Stimulated activated CD4-positive, alpha-beta T cell treated with anti-CD3 and anti-CD28 coated beads, Interleukin-4, amount 100 ng/mL, for 48 hours (primary cell): Measurements from ENCODE around the gene PKHD1.
A peak's percentile ranks its signal among the peaks of the same experiment; 100 is the strongest.
"Not testable (repeated sequence)": the region's sequence is repeated elsewhere in the genome, so short reads cannot be mapped to it uniquely, and the experiment has no call there.

Experiments
- DNase-seq, 2 donors: peaks; one replicate each; pipeline ENCODE4 v3.0.0-alpha.2; 2020; ENCODE audit warnings: low read depth in 2 of 2

PKHD1 gene

DNA sequence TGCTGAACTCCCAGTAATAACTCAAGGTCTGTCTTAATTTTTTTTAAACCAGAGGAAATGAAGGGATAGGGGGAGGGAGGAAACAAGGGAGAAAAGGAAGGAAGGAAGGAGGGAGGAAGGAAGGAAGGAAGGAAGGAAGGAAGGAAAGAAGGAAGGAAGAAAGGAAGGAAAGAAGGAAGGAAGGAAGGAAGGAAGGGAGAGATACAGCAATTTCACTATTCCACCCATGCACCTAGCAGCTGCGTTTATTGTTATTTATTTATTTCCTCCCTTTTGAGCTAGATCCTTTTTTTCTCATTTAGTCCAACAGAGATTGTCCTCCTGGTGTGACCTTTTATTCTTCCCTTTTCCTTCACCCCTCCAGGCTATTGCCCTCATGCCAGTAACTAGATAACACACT lies 97.6 kb downstream of the PKHD1 start:
- no peak for DNase-seq

DNA sequence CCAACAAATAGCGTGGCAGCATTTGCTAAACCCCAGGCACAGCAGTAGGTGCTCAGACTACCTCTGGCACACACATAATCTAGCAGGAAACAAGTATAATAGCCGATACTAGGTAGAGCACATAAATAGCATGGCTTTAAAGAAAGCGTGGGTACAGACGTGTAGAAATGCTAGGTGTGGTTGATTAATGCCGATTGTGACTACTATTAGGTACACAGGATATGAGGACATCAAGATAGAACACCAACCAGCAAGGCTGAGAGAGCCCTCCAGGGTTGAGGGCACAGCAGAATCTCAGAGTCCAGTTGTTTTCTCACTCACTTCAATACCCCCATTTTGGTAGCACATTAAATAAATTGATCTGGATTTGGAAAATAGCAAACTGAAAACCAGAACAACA lies 100.5 kb downstream of the PKHD1 start:
- DNase-seq, result no peak

DNA sequence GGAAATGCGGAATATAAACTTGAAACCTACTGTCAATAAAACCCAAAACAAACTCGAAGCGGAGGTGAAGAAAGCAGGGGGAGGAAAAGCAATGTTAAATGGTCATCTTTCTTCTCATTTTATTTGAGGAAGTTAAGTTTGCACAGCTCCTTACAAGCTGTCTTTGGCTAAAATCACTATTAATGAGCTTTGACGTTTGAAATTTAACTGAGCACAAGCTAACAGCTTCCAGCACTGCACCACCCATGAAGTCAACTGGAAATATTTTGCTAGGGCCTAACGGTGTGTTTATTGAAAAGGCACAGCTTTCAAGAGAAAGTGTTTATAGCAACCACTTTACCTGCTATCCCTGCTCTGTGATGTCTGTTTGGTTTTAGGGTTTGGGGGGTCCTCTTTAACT lies 103.8 kb downstream of the PKHD1 start:
- DNase-seq, result no peak

DNA sequence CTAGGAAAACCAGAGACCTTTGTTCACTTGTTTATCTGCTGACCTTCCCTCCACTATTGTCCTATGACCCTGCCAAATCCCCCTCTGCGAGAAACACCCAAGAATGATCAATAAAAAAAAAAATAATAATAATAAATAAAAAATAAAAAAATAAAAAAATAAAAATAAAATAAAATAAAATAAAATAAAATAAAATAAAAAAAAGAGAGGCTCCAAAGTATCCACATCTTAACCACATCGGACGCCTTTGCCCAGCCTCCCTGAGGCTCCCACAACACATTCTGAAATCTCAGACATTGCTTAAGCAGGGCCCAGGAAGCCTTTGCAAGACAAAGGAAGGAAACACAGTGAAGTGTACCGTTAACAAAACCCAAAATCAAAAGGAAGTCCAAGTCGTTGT lies 104.7 kb downstream of the PKHD1 start:
- DNase-seq, result not testable (repeated sequence)

DNA sequence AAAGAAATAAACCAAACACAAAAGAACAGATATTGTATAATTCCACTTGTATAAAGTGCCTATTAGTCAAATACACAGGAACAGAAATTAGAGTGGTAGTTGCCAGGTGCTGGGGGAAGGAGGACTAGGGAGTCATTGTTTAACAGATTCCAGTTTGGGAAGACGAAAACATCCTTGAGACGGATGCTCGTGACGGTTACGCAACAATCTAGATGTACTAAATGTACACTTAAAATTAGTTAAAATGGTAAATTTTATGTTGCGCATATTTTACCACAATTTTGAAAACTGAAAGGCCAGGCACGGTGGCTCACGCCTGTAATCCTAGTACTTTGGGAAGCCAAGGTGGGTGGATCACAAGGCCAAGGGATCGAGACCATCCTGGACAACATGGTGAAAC lies 111.0 kb downstream of the PKHD1 start:
- DNase-seq, result no peak

DNA sequence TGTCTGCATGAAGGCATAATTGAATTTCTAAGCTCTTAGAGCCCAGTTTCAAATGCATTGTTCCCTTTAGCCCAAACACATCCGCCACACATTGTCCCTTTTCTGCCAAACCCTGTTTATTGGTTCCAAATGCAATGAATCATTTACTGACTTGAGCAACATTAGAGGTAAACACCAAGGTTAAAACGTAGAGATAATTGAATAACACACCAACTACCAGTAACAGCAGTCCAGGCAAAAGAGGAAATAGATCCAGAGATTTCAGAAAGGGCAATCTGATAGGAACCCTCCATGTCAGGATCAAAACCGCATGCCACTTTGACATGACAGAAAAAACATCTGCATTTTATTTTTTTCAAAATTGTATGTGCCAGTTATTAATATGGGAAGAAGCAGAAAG lies 114.8 kb downstream of the PKHD1 start:
- DNase-seq, result no peak

DNA sequence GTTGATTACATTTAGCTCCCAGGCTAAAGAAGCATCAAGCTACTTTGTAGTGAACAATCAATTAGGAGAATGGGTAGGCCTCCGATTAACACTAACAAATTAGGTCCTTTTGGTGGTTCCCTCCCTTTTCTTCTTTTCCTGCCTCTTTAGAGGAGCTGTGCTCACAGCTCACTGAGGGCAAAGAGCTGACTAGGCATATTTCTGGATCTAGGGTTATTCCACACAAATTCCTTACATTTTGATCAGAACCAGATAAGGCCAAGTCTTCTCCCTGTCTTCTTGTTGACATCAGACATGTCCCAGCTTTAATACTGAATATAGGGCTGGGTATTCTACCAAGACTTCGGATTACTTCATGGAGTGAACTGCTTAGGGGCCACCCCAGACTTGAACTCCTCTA lies 119.1 kb downstream of the PKHD1 start:
- DNase-seq, result no peak

DNA sequence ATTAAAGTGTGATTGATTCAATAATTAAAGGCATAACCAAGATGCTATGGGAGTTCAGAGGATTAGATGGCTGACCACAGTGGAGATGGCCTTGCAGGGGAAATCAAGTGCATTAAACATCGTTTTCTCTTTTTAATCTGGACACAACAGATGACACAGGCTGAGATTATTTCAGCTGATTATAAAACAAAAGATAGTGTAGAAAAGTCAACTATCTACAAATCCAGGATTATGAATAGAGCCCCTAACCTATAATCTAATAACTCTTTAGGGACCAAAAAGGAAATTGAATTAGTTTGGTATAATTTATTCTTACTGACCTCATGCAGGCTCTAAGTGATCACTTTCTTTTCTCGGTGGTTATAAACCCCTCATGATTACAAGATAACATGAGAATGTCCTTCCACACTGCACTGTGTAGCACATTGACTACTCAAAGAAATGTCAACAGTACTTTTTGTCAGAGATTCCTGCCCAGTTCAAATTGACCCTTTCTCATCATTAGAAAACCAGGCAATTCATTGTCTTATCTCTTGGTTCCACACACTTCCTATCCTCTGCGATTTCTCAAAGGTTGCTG lies 122.1 kb downstream of the PKHD1 start:
- DNase-seq, result no peak

DNA sequence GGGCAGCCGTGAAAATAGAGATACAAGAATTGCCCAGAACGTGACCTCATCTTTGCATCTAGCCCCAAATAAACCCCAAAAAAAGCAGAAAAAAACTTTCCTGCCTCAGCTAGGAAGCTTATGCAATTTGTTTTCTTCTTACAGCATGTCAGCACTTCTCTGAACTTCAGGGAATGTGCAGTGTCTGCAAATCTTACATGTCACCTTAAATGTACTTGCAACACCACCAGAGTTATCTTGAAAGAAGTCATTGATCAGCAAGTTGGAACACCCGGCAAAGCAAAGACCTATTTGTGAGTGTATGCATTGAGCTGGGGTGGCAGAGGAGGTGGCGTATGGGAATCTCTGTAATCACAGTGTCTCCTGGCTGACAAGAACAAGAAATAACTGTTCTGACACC lies 123.4 kb downstream of the PKHD1 start:
- no peak for DNase-seq

DNA sequence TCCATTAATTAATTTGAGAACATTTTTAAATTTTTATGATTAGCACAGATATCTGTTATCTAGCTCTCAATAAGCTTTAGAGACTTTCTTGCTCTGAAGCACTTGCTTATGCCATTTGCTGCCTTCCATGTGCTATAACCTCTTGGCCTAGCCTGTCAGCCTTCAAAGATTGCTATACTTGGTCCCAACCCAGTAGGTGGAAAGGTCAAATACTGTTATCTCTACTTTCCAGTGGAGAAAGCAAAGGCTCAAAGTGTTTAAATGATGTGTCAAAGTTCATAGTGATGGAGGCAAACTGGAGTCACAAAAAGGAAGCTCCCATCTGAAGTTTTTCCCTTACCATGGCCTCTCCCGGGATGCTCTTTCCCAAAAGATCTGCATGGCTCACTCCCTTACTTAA lies 125.1 kb downstream of the PKHD1 start:
- DNase-seq, result no peak

DNA sequence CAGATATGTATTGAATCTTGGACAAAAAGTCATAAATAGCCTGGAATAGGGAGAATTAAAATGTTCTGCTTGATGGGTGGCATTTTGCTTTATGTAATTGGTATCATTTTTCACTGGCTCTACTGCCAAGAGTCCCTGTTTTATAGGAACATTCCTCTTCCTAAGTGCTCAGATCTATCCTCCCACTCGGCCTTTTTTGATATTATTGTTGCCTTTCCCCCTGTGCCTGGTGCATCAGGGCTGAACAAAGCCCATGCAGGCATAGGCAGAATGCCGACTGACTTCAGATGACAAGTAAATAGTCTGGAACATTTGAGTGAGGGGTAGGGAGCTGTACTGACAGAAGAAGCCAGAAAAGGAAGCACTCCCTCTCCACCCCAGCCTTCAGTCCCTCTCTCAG lies 127.0 kb downstream of the PKHD1 start:
- no peak for DNase-seq

DNA sequence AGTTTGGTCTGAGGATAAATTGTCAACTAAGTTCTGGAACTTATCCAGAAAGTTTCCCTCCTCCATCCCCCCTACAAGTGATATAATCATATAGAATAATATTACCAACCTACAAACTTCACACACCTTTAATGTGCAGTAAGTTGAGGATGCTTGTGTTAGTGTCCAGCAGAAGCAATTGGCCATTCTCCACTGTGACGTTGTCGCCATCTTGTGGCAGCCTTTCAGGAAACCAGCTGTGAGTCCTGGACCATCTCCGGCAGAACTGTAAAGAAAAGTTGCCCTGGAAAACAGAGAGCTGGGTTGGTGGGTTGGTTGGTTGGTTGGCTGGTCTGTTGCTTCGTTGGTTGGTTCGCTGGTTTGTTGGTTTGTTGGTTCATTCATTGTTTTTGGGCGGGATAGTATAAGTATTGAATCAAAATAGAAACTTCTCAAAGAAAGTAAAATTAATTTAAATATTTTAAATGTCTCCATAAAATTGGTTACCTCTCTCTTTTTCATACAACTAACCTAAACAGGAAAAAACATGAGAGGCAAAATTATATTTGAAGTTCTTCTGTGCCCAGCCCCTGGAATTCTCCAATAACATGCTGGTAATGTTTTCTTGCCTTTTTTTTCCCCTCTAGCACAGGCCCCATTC lies 127.5 kb downstream of the PKHD1 start:
- peak; percentile 30 to 41 for DNase-seq

DNA sequence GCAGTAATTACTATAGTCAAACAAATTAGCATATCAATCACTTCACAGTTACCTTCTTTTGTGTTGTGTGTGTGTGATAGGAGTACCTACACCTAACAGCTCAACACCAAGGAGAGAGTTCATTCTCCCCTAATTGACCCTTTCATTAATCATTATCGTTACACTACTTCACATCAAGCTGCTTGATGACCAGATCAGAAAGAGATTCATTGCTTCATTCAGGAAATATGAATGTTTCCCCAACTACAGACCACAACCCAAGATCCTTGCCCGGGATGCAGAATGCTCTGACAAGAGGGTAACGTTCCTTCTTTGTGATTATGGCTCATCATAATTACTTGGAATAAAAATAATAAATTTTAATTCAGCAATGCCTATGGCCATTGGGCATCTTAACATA lies 132.7 kb downstream of the PKHD1 start:
- DNase-seq, result no peak

DNA sequence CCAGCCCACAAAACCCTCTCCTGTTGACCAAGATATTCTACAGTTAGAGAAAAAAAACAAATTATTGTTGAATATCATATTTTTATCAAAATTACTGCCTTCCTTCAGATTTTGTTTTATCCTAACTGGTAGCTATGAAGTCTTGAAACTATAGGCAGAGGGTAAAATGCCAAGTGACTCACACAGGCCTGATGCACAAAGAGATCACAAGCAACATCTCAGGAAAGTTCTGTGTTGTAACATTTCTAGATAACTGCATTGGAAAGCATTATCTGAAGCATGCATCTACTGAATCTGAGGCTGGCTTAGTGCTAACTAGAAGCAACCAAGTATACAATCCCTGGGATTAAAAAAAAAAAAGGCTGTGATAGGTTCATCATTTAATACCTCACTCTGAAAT lies 134.2 kb downstream of the PKHD1 start:
- DNase-seq, result no peak

DNA sequence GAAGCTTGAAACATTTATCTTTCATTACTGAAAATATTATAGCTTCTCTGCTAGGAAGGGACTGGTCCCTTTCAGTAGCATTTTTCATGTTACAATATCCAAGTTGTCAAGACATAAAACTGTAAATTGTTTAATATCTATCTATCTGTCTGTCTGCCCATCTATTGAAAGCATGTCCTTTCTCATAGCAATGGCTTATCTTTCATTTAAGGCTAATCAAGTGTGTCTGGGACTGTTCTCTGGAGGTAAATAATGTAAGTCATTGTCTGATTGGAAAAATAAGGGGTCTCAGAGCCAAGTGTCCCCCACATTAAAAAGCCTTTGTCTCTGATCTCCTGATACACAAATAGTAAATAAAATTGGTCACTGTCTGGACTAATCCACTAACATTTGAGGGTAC lies 135.5 kb downstream of the PKHD1 start:
- DNase-seq, result no peak

DNA sequence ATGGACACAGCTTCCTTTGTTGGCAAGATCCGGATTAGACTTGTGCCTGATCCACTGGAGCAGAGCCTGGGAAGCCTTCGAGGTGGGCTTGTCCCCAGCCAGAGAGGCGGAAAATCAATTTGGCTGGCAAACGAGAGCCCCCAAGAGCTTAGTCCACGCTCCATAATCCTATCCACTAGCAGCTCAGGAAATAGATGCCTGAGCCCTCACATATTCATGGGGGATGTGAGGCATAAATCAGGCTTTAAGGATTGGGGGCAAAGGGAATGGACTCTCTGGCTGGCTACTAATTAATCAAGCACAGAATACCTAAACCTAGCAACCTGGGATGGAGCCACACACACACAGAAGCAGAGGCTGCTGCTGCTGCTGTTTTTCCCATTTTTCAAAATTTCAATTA lies 137.9 kb downstream of the PKHD1 start:
- DNase-seq, result no peak

DNA sequence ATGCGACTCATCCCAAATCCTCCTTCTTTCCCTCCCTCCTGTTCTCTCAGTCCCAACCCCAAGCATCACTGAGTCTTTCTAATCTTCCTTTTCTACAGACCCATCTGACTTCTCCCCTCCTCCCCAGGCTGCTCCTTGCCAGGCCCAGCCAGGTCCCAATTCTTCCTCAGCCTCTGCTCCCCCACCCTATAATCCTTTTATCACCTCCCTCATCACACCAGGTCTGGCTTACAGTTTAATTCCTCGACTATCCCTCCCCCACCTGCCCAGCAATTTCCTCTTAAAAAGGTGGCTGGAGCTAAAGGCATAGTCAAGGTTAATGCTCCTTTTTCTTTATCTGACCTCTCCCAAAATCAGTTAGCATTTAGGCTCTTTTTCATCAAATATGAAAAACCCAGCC lies 147.7 kb downstream of the PKHD1 start:
- not testable (repeated sequence) for DNase-seq

DNA sequence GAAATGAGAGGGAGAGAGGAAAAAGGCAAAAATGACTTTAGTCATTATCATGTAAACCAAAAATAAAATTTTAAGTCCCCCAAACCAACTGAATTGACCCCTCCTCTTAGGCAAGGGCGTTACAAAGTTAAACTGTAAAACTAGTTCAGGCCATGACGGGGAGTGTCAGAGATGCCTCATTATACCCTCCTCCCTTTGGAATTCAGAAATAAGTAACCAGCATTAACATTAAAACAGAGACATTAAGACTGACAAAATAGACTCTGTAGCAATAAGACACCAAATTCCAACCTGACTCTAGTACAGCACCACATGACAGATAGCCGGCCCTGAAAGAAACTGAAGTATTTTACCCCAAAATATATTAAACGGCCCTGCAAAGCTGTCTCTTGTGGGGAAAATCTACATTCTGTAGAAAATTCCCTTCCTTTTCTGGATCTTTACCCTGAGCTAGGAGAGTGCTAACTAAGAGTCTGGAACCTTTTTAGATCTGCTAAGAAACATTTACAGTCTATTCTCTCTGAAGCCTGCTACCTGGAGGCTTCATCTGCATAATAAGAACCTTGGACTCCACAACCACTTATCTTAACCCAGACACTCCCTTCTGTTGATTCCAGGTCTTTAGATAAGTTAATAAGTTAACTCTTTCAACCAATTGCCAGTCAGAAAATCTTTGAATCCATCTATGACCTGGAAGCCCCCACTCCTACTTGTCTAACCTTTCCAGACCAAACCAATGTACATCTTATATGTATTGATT lies 150.7 kb downstream of the PKHD1 start:
- DNase-seq, result no peak

DNA sequence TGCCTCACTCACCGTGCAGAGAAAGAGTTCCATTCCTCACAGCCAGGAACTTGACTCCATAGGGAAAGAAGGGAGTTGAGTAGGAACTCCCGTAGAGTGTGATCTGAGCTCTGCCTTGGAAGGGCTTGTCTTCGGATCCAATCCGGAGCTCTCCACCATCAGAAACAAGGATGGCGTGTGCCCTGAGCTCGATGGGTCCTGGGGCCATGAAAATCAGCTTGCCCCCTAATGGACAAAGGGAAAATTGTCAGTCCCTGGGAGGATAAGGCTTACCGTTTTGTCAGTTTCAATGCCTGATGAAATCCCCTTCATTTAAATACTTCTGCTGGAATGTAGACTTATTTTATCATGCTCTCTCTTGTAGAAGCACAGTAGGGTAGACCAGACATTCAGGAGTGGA lies 153.3 kb downstream of the PKHD1 start:
- no peak for DNase-seq

DNA sequence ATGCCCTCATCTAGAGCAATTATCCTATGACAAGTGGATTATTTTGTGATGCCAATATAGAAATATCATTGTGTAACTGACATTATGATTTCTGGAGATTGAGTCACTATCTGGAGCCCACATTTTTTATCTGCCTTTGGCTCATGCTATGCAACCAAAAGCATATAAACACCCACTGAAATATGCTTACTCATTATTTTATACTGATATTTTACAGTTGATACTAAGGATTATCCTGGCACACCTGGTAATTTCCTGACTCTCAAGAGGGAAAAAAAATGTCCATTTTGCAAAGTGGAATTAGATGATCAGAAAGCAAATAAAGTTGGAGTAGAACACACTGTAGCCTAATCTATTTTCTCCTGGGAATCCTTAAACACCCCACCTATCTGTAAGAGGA lies 154.5 kb downstream of the PKHD1 start:
- DNase-seq, result no peak

DNA sequence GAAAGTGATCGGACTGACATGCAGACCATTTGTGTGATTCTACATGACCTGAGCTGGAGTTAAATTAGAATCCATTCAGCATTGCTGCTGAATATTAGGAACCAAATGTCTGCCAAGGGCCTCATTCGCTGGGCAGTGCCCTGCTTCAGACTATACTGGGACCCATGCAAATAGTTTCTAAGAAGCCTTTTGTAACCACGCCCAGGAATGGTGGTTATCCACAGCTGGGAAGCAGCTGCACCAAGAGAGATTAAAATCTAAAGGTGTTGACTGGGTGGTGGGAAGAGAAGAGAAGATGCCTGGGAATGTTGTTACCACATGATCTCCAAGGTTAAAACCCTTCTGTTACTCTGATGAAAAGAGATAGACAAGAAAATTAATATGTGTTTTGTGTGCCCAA lies 156.8 kb downstream of the PKHD1 start:
- DNase-seq, result no peak

DNA sequence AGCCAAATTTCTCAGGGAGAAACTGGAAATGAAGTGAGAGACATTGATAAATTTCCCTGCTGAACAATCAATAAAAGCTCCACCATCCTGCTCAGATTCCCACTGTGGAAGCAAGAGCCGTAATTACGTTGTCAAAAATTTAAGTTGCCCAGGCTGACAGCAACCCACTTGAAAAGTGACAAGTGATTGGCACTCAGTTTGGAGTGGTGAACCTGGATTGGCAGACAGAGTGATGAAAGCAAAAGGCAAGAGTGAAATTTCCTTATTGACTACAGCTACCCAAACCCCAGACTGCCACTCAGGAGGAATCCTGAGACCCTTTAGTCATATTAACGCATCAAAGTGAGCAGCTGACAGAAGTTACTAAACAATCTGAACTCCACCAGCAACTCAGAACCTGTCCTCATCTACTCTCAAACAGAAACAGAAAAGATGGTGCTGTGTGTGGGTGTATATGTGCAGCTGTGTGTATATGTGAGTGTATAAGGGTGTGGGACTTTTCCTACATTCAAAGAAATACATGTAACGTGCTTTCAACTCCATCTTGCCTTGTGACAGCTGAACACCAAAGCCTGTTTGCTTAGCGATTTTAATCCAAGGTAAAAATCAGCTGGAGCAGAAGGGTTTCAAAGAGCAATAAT lies 157.4 kb downstream of the PKHD1 start:
- DNase-seq, result no peak

DNA sequence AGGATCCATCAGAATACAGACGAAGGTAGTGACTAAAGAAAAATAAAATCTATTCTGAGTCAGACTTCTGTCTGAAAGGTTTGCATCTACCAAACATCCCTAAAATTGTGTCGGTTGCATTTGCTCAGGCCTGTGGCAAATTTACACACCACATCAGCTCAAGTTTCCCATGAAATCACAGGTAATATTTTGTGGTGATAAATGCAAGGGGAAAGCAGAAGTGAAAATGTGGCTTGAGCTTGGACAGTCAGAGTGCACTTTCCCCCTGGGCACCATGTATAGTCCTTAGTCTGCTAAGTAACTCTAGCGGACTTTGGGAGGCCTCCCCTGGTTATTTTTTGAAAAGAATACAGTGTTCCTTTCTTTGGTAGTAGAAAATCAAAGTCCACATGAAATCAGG lies 159.1 kb downstream of the PKHD1 start:
- no peak for DNase-seq
